NT2/D1 (cell line): Measurements from ENCODE around the gene TRIM9.

Source experiments
- SUZ12 ChIP-seq: IDR thresholded peaks from 2 replicates; pipeline ENCODE4 v1.6.1; 2011; ENCODE audit not compliant: insufficient read length, insufficient read depth; ENCODE audit errors: extremely low read depth
- YY1 ChIP-seq: IDR thresholded peaks from 2 replicates; pipeline ENCODE4 v1.6.1; 2011; ENCODE audit not compliant: insufficient read length, insufficient read depth
- ZNF274 ChIP-seq: IDR thresholded peaks from 2 replicates; pipeline ENCODE4 v1.6.1; 2011; ENCODE audit warnings: mild to moderate bottlenecking, low read depth, low read length

- TF ChIP-seq SUZ12 (no peak), ZNF274 (no peak), YY1 (no peak)
Observed at GRCh38 chr14:51094282-51094821, 553 bp downstream of the TRIM9 start.
